GM13976 (cell line): Measurements from ENCODE around the gene KRT7.

ENCODE experiments used
- DNase-seq: peaks from one replicate; pipeline ENCODE4 v3.0.0; 2012; ENCODE audit warnings: low spot score
- in situ Hi-C: fragments of 300-500 bp; cut with MboI; formaldehyde crosslinking; loops from one replicate; pipeline ENCODE4 v1.12.0; 2022; ENCODE audit warnings: low sequenced_read_pairs, mixed read lengths, inconsistent platforms; ENCODE audit not compliant: unreplicated experiment
- TF ChIP-seq, protein P1 (sequence below): IDR thresholded peaks from 2 replicates; pipeline ENCODE4 v1.5.1; 2012; ENCODE audit warnings: borderline replicate concordance, mild to moderate bottlenecking; ENCODE audit not compliant: insufficient read depth; ENCODE audit errors: extremely low read depth, missing control alignments, control extremely low read depth

Gene KRT7

DNA sequence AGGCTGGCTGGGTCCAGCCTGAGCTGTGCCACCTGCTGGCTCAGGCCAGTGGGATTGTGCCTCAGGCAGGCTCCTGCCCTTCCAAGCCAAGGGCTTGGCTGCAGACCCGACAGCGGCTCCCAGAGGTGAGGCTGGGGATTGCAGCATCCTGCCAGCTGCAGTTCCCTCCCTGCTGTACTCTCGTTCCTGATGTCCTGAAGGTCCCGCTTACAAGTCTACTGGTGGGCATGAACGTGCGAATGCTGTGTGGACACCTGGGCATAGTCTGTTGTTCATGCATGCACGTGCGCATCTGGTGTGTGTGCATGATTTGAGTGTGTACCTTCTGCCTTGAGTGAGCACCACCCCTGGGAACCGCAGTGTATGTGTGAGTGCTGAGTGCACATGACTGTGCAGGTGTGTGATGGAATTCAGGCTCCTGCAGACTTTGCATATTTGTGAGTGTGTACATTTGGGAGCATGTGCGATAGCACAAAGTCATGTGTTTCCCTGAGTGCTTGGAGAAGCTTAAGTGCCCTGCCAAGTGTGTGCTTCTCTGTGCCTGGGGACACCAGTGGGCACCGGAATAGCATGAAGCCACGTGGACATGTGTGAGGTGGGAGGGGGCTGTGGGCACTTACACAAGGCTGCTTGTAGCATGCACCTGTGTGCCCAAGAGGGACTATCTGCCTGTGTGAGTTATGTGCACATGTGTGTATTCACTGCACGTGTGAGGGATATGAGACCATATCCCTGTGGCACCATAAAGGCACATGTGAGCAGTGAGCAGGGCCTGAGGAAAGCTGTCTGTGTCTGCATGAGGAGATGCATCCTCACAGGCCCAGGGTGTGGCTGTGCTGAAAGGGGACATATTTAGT is 19.3 kb upstream of the KRT7 start:
- in situ Hi-C loops: no loop called here
- TF ChIP-seq, protein P1, sequence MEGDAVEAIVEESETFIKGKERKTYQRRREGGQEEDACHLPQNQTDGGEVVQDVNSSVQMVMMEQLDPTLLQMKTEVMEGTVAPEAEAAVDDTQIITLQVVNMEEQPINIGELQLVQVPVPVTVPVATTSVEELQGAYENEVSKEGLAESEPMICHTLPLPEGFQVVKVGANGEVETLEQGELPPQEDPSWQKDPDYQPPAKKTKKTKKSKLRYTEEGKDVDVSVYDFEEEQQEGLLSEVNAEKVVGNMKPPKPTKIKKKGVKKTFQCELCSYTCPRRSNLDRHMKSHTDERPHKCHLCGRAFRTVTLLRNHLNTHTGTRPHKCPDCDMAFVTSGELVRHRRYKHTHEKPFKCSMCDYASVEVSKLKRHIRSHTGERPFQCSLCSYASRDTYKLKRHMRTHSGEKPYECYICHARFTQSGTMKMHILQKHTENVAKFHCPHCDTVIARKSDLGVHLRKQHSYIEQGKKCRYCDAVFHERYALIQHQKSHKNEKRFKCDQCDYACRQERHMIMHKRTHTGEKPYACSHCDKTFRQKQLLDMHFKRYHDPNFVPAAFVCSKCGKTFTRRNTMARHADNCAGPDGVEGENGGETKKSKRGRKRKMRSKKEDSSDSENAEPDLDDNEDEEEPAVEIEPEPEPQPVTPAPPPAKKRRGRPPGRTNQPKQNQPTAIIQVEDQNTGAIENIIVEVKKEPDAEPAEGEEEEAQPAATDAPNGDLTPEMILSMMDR: peak; percentile 87
- peak; percentile 81 for DNase-seq

DNA sequence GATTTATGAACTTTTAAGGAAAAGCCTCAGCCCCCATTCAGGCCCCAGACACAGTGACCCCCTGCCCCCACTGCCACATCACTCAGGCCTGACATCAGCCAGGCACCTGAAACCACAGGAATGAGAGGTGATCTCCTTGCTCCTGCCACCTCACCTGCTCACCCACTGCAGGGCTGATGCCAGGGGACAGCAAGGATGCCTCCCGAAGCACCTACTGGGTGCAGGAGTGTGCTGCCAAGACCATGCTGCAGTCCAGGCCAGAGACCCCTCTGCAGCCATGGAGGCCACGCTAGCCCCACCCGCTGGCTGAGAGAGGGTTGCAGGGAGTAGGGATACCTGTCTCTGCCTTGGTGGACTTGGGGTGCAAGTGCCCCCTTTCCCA is 18.6 kb upstream of the KRT7 start:
- TF ChIP-seq, protein P1: no peak
- peak; percentile 26 for DNase-seq
- in situ Hi-C loops: no loop called here

DNA sequence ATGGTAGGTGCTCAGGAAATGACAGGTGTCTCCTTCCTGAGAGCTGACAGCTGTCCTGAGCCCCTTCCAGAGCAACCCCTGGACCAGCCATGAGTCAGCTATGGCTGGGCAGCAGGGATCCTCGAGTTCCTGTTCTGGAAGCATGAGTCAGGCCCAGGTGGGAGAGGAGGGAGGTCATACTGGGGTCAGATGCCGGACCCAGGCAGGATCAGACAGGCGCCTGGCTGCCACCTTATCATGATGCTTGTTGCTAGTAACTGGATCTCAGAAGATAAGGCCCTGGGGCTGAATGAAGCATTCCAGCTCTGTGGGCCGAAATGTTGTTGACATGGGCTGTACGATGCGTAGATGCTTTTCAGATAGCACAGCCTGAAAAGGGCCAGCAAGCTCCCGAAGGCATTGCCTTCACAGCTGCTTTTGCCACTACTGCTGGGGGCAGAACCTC is 17.4 kb upstream of the KRT7 start:
- in situ Hi-C loops: no loop called here

DNA sequence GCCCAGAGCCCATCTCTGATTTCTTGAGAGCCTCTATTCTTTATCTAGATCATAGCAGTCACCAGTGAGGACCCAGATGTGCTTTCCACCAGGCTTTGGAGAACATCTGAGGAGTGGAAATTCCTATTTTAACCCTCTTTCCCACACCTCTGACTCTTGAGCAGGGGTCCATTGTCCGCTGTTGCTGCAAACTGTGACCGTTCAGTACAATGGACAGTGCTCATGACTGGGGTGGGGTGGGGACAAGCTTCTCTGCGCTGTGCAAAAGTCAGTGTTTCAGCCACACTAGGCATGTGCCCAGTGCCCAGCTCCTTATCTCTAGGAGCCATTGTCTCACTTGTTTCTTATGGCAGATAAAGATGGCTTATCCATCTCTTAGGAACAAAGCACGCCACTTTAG is 16.9 kb upstream of the KRT7 start:
- TF ChIP-seq, protein P1: no peak
- DNase-seq: no peak
- in situ Hi-C loops: no loop called here

More for the DNA sequence above, 17.4 kb upstream of the KRT7 start:
- DNase-seq: no peak
- TF ChIP-seq, protein P1: no peak

DNA sequence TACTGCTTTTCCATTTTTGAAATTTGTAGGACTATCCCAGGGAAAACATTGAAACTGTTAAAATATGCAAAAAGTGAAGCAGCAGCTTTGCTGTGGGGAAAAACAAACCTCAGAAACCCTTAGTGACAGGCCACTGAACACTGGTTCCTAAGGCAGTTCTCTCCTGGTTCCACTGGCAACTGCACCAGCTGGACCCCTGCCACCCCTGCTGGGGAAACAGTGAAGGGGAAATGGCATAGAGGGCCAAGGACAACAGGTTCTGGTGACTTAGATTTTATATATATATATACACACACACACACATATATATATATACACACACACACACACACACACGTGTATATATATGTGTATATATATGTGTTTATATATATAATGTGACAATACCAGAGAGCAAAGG is 16.2 kb upstream of the KRT7 start:
- no peak for DNase-seq
- in situ Hi-C loops: no loop called here
- TF ChIP-seq, protein P1: no peak

DNA sequence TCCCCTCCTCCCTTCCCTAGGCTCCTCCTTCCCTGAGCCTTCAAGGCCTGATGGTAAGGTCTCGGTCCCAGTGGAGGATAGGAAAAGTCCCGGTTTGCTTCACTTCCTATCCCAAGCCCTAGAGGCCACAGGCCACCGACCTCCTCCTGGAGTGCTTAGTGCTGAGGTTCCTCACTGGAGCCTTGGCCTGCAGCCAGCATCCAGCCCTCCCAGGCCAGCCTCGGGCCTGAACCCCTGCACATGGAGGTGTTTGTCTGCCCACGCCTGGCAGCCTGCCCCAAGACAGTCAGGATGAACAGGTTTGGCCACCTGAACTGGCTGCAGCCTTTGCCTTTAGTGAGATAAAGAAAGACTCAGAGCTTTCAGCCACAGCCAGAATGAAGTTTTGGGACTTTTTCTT is 15.8 kb upstream of the KRT7 start:
- in situ Hi-C loops: no loop called here
- no peak for DNase-seq
- TF ChIP-seq, protein P1: no peak

DNA sequence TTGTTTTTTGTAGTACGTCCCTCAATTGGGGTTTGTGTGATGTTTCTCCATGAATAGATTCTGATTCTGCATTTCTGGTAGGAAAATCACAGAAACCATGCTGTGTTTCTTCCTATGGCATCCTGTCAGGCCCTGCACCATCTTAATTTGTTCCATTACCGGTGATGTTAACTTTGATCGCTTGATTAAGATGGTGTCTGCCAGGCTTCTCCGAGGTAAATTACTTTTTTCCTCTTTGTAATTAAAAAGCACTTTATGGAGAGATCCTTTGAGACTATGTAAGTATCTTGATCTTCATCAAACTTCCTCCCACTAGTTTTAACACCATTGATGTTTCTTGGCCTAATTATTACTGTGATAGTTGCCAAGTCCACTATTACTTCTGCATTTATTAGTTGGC is 15.0 kb upstream of the KRT7 start:
- DNase-seq: no peak
- in situ Hi-C loops: no loop called here
- TF ChIP-seq, protein P1: no peak
